Gastroesophageal sphincter (tissue), 3 donors: ENCODE data around the gene MBD6.

Experiments
- EP300 ChIP-seq: sonication (generic); formaldehyde crosslinking; IDR thresholded peaks from one replicate; pipeline ENCODE4 v1.6.1; 2017; ENCODE audit warnings: antibody characterized with exemption, mild to moderate bottlenecking
- POLR2A ChIP-seq, 2 donors: fragments of 450-650 bp; IDR thresholded peaks; one replicate each; pipeline ENCODE4 v1.6.1; 2017; ENCODE audit warnings: antibody characterized with exemption in 2 of 2, mild to moderate bottlenecking in 2 of 2, moderate library complexity in 1 of 2
- POLR2AphosphoS5 ChIP-seq: sonication (generic); formaldehyde crosslinking; IDR thresholded peaks from one replicate; pipeline ENCODE4 v1.6.1; 2017; ENCODE audit warnings: antibody characterized with exemption
- TF ChIP-seq, protein P1 (sequence below), 4 experiments: fragments of 200-600 bp in 2 of 4; fragments of 450-650 bp in 2 of 4; sonication (generic) in 1 of 4; IDR thresholded peaks; one replicate each; pipeline ENCODE4 v1.5.1; 2017 to 2019; ENCODE audit warnings: antibody characterized with exemption in 4 of 4, mild to moderate bottlenecking in 2 of 4, moderate library complexity in 2 of 4

DNA sequence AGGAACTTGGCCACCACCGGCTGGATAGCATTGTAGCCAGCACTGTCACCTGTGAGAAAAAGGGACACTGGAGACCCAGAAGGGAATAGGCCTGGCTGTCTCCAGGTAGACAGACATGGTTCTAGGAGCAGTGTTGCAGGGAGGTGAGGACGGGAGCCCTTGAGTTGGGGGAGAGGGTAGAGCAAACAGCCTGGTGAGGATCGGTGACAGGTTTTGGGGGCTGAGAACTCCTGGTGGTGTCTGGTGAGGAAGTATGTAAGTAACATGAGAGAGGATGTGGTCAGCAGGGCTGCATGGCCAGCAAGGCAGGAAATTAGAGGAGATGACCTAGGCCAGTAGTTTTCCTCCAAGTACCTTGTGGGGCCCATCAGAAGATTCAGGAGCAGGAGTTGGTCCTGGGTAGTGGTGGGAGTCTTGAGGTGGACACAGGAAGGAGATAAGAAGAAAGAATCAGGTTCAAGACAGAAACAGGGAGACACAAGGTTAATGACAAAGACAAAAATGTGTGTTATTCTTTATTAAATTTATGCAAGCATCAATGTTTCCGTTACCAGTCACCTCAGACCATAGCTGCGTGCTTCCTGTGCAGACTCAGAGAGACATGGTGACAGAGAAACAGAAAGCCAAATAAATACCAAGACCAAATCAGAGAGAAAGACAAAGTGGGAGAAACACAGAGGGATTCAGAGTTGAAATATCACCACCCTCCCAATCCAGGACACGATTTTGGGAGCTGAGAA, 43.1 kb upstream of the MBD6 start, which contains the start of gene ARHGAP9:
- no peak for TF ChIP-seq POLR2A (IDR thresholded peaks at IDR 0.05)
- TF ChIP-seq, protein P1, sequence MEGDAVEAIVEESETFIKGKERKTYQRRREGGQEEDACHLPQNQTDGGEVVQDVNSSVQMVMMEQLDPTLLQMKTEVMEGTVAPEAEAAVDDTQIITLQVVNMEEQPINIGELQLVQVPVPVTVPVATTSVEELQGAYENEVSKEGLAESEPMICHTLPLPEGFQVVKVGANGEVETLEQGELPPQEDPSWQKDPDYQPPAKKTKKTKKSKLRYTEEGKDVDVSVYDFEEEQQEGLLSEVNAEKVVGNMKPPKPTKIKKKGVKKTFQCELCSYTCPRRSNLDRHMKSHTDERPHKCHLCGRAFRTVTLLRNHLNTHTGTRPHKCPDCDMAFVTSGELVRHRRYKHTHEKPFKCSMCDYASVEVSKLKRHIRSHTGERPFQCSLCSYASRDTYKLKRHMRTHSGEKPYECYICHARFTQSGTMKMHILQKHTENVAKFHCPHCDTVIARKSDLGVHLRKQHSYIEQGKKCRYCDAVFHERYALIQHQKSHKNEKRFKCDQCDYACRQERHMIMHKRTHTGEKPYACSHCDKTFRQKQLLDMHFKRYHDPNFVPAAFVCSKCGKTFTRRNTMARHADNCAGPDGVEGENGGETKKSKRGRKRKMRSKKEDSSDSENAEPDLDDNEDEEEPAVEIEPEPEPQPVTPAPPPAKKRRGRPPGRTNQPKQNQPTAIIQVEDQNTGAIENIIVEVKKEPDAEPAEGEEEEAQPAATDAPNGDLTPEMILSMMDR (IDR thresholded peaks at IDR 0.05) = no peak
- TF ChIP-seq EP300 = no peak
- TF ChIP-seq POLR2AphosphoS5 = no peak
